ENCODE results near the gene MYL6B. TPM values are rescaled to one million over a fixed set of nuclear protein-coding genes. Genes with fewer than 3 reads are reported as not detected.
"Not testable (repeated sequence)": the region's sequence is repeated elsewhere in the genome, so short reads cannot be mapped to it uniquely, and the experiment has no call there.

MYL6B gene
- total RNA-seq, 1 experiment from 2014 or later, result 71.9 TPM

DNA sequence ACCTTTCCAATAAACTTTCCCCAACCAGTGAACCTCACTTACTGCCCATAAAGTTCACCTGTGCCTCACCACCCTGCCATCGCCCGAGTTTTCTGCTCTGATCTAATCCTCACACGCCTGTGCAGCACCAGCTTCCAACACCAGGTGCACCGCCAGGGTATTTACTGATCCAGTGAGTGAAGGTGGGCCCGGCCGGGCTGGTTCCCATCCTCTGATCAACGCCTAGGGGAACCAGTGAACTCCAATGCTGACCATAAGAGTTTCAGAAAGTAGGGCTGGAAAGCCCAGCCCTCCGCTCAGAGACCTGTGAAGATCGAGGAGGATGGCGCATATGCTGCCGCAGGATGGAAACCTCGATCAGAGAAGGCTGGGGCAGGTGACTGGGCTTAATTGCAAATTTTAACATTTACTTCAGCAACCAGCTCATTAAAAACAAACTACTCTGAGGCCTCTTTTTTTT, 685 bp upstream of the MYL6B start:
- peak overlapping the region; percentile 88 for H3K27ac ChIP-seq
- DNase-seq (ENCODE audit: low read depth in 1 of 2, low spot score in 2 of 2), result no peak
- peak overlapping the region; percentile 44 for H3K4me3 ChIP-seq
- no peaks in the 10 kb centered on the region for H3K9me3 ChIP-seq (replicated peaks)
- H3K36me3 ChIP-seq, result no peaks in the 10 kb centered on the region; the same call in 1 of the 2 replicates
- peaks cover 16% of the 10 kb centered on the region for H3K4me1 ChIP-seq (replicated peaks)
- H3K27me3 ChIP-seq (replicated peaks), result no peaks in the 10 kb centered on the region

DNA sequence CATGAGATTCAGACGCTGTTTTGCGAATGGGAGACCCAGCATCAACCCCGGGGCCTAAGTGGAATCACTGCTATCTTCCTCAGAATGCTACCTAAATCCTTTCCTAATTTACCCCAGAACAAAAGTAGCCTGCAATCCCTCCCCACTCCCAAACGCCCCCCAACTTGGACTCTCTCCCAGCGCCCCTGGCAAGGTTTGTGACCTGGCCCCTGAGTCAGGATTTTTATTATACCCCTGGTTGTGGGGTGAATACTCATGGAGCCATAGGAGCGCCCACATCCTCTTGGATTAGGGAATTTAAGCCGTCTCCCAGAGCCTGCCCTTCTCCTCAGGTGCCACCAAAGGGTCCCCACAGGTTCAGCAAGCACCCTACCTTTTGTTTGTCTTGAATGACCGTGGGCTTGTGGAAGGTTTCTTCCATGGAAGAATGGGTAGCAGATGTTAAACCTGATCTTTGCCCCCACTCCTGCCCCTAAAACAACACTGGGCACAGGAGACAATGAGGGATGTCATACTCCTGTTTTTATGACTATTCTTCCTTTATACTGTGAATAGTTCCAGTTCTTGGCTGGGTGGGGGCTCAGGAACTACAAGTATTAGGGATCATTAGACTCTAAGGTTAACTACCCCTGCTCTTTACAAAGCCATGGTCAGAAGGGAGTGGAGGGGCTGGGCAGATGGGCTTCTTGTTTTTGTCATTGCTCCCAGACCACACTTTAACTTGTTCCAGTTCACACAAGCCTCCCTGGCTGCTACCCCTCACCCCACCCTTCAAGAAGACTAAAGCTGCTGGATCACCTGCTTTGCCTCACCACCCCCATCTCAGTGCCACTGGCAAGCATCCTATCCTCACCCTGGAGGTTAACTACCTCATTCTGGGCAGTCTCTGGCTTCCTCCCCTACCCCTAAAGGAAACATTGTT, 630 bp downstream of the MYL6B start:
- H3K36me3 ChIP-seq, result peaks cover 3% of the 10 kb centered on the region; the same call in 1 of the 2 replicates
- no peak for DNase-seq (ENCODE audit: low read depth in 1 of 2, low spot score in 2 of 2)
- peaks cover 26% of the 10 kb centered on the region for H3K4me1 ChIP-seq (replicated peaks)
- peak overlapping the region; percentile 44 for H3K4me3 ChIP-seq
- H3K27me3 ChIP-seq (replicated peaks), result no peaks in the 10 kb centered on the region
- no peak overlapping the region; the same call in 1 of the 2 replicates for H3K27ac ChIP-seq
- H3K9me3 ChIP-seq (replicated peaks), result no peaks in the 10 kb centered on the region

DNA sequence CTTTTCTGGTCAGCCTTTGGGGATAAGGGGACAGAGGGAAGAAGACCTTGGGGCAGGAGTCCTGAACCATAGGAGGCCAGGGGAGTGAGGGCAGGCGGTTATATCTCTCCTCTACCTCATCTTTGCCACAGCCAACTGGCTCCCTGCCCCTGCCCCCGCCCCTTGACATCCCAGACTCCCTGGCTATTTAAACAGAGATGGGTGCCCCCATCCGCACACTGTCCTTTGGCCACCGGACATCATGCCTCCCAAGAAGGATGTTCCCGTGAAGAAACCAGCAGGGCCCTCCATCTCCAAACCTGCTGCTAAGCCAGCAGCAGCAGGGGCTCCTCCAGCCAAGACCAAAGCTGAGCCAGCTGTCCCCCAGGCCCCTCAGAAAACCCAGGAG, 1.3 kb downstream of the MYL6B start:
- no peaks in the 10 kb centered on the region for H3K27me3 ChIP-seq (replicated peaks)
- peaks cover 26% of the 10 kb centered on the region for H3K4me1 ChIP-seq (replicated peaks)
- DNase-seq (ENCODE audit: low read depth in 1 of 2, low spot score in 2 of 2), result no peak
- peaks cover 8% of the 10 kb centered on the region for H3K36me3 ChIP-seq
- no peak overlapping the region for H3K4me3 ChIP-seq
- no peak overlapping the region for H3K27ac ChIP-seq
- H3K9me3 ChIP-seq (replicated peaks), result no peaks in the 10 kb centered on the region; the same call in 1 of the 2 replicates

DNA sequence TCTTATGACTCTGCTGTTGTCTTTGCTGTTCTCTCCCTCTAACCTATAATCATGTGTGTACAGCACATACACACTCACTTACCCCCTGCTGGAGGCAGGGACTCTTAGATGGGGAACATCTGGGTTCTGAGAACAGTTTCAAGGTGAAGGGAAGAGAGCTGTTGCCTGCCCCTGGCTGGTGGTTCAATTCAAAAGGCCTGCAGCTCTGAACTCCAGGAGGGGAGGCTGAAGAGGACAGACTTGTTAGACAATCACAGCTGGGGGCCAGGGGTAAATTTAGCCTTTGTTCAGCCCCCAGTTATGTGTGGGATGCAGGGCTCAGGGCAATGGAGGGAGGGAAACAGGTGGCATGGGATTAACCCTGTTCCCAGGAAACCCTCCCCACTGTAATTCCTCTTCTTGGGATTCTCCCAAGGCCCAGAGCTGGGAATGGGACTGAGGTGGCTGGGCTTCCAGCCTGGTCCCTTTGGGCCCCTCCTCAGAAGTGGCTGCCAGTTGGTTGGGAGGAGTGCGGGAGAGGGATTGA, 1.9 kb downstream of the MYL6B start:
- Histone ChIP-seq H3K36me3 (peaks cover 14% of the 10 kb centered on the region), H3K4me3 (no peak overlapping the region), H3K9me3 (replicated peaks) (no peaks in the 10 kb centered on the region; the same call in 1 of the 2 replicates), H3K27me3 (replicated peaks) (no peaks in the 10 kb centered on the region), H3K4me1 (replicated peaks) (peaks cover 26% of the 10 kb centered on the region), H3K27ac (no peak overlapping the region)
- no peak for DNase-seq (ENCODE audit: low read depth in 1 of 2, low spot score in 2 of 2)

DNA sequence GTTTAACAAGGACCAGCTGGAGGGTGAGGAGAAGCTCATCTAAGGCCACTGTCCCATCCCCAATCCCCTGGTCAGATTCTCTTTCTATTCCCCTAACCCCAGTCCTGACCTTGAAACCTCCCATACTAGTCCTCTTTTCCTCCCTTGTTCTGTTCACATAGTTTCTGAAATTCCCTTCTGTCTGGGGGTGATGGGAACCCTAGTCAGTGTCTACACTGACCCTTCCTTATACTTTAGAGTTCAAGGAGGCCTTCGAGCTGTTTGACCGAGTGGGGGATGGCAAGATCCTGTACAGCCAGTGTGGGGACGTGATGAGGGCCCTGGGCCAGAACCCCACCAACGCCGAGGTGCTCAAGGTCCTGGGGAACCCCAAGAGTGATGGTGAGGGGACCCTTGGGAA, 2.4 kb downstream of the MYL6B start:
- DNase-seq (ENCODE audit: low read depth in 1 of 2, low spot score in 2 of 2), result no peak
- Histone ChIP-seq H3K4me1 (replicated peaks) (peaks cover 26% of the 10 kb centered on the region), H3K4me3 (no peak overlapping the region), H3K9me3 (replicated peaks) (no peaks in the 10 kb centered on the region; the same call in 1 of the 2 replicates), H3K36me3 (peaks cover 20% of the 10 kb centered on the region), H3K27me3 (replicated peaks) (no peaks in the 10 kb centered on the region), H3K27ac (no peak overlapping the region)

DNA sequence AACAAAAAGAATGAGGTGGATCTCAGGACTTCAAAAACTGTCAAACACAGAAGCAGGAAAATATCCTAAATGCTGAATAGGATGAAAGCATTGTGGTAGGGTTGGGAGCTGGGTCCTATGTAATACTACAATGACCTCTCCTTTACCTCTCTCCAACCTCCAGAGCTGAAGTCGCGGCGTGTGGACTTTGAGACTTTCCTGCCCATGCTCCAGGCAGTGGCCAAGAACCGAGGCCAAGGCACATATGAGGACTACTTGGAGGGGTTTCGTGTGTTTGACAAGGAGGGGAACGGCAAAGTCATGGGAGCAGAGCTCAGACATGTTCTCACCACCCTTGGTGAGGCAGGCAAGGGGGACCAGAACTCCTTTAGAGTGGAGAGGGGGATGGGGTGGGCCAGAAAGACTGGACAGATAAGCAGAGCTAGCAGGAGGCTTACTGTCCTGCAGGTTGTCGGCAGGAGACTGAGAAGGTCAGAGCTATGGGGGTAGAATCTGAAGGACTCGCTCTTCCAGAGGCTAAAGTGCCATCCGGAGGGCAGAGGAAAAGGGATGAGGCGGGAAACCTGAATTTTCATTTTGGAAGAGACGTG, 3.0 kb downstream of the MYL6B start:
- Histone ChIP-seq H3K27ac (no peak overlapping the region), H3K36me3 (peaks cover 25% of the 10 kb centered on the region), H3K4me3 (no peak overlapping the region), H3K9me3 (replicated peaks) (no peaks in the 10 kb centered on the region; the same call in 1 of the 2 replicates), H3K27me3 (replicated peaks) (no peaks in the 10 kb centered on the region), H3K4me1 (replicated peaks) (peaks cover 31% of the 10 kb centered on the region)
- DNase-seq (ENCODE audit: low read depth in 1 of 2, low spot score in 2 of 2), result no peak

DNA sequence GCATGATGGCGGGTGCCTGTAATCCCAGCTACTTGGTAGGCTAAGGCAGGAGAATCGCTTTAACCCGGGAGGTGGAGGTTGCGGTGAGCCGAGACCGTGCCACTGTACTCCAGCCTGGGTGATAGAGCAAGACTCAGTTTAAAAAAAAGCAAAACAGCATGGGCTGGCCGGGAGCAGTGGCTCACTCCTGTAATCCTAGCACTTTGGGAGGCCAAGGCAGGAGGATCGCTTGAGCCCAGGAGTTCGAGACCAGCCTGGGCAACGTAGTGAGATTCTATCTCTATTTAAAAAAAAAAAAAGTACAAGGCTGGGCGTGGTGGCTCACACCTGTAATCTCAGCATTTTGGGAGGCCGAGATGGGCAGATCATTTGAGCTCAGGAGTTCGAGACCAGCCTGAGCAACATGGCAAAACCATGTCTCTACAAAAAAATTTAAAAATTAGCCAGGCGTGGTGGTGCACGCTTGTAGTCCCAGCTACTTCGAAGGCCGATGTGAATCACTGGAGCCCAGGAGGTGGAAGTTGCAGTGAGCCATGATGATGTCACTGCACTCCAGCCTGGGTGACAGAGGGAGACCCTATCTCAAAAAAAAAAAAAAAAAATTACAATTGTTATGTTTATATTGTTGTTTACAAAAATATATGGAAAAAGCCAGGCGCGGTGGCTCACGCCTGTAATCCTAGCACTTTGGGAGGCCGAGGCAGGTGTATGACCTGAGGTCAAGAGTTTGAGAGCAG, 4.2 kb downstream of the MYL6B start:
- peaks cover 38% of the 10 kb centered on the region for H3K36me3 ChIP-seq
- not testable (repeated sequence) for H3K9me3 ChIP-seq (replicated peaks); DNase-seq (ENCODE audit: low read depth in 1 of 2, low spot score in 2 of 2); H3K27me3 ChIP-seq (replicated peaks); H3K4me3 ChIP-seq; H3K27ac ChIP-seq
- H3K4me1 ChIP-seq (replicated peaks), result peaks cover 41% of the 10 kb centered on the region

DNA sequence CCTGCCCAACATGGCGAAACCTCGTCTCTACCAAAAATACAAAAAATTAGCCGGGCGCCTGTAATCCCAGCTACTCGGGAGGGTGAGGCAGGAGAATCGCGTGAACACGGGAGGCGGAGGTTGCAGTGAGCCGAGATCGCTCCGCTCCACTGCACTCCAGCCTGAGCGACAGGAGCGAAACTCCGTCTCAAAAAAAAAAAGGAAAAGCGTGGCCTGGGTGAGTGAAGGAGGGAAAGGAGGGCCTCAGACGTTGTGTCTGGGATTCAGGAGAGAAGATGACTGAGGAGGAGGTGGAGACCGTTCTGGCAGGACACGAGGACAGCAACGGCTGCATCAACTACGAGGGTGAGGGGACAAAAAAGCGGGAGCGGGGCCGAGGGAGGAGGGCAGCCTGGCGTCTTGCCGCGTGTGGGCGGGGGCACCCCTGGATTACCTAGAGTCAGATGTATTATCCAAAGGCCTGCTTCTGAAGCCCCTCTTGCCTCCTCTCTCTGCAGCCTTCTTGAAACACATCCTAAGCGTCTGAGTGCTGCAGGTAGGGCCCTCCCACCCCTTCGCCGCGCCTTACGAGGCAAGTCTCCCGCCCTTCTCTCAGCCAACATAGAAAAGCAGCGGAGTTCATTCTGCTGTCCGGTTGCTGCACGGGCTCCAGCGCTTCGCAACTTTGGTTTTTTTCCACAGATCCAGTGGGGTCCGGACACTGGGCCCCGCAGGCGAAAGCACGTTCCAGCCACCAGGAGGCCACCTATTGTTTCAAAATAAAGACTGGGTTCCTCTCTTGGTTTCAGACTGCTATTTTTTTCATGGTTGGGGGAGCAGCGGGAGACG, 5.0 kb downstream of the MYL6B start:
- Histone ChIP-seq H3K27ac (peak overlapping the region; percentile 58), H3K9me3 (replicated peaks) (no peaks in the 10 kb centered on the region; the same call in 1 of the 2 replicates), H3K36me3 (peaks cover 45% of the 10 kb centered on the region), H3K4me3 (peak overlapping the region; percentile 71), H3K4me1 (replicated peaks) (peaks cover 36% of the 10 kb centered on the region), H3K27me3 (replicated peaks) (no peaks in the 10 kb centered on the region)
- DNase-seq (ENCODE audit: low read depth in 1 of 2, low spot score in 2 of 2), result peak; percentile 88 to 90

DNA sequence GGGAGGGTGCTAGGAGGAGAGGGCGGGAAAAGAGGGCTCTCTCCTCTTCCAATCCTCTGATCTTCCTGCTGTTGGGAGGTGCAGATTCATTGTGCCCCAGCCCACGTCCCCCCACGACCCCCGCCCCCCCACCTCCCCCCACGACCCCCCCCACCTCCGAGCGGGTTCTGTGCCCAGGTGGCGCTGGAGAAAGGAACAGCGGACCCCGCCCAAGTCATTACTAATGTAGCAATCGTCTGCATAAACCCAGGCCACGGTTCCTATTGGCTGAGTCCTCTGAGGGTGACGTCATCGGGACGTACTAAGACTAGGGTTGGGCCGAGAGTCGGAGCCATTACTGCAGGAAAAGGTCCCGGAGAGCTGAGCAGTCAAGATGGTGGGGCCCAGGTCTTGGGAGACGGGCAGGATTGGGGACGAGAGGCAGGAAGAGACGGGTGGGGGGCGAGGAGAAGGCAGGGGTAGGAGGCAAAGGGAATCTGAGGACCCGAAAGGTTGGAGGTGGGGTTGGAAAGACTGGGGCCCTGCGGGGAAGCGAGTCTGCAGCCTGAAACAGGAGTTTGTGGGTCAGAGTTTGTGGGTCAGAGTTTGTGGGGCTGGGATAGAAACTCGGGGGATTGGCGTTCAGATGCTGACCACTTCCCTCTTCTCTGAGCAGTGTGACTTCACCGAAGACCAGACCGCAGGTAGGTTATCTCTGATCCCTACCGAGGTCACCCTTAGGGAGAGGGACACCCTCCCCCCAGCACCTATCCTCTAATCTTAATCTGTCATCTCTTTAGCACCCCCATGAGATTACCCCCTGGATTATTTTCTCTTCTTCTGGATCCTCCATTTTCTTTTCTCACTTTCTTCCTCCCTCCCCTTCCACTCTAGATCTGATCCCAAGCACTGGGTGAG, 5.9 kb downstream of the MYL6B start, which contains the start of gene MYL6:
MYL6 (plus strand) TSS at position 331 of the 897 bp plus-strand sequence; CDS start at position 374, 43 bp downstream.
- Histone ChIP-seq H3K36me3 (peaks cover 53% of the 10 kb centered on the region), H3K9me3 (replicated peaks) (no peaks in the 10 kb centered on the region; the same call in 1 of the 2 replicates), H3K4me3 (peak within 1 kb of the TSS; percentile 71), H3K4me1 (replicated peaks) (peaks cover 30% of the 10 kb centered on the region), H3K27me3 (replicated peaks) (no peaks in the 10 kb centered on the region), H3K27ac (peak within 1 kb of the TSS; percentile 84)
- DNase-seq (ENCODE audit: low read depth in 1 of 2, low spot score in 2 of 2), result peak; percentile 86 to 98

DNA sequence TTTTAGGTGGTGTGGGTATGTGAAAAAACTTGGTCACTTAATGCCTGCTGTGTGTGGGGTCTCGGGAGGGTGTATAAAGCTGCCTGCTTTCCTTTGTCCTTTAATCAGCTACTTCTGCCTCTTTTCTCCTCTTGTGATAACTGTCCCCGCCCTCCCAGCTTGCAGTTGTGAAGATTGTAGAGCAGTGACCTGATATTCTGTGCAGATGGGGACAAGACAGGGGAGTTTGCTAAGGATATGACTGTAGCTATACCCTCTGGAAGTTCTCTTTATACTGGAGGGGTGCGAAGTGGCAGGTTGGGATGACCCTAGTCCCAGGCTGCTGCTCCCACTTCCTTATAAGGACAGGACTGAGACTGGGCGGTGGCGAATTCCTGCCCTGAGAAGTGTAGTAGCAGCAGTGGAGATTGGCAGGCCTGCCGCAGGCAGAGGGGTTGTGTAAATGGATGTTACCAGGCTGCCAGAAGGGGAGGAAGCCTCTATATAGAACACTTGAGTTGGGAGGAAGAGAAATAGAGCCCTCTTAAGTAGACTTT, 6.6 kb downstream of the MYL6B start:
- Histone ChIP-seq H3K36me3 (peaks cover 60% of the 10 kb centered on the region), H3K4me1 (replicated peaks) (peaks cover 28% of the 10 kb centered on the region), H3K9me3 (replicated peaks) (no peaks in the 10 kb centered on the region; the same call in 1 of the 2 replicates), H3K4me3 (peak overlapping the region; percentile 71), H3K27me3 (replicated peaks) (no peaks in the 10 kb centered on the region), H3K27ac (peak overlapping the region; percentile 84)
- peak; percentile 50 to 73 for DNase-seq (ENCODE audit: low read depth in 1 of 2, low spot score in 2 of 2)

DNA sequence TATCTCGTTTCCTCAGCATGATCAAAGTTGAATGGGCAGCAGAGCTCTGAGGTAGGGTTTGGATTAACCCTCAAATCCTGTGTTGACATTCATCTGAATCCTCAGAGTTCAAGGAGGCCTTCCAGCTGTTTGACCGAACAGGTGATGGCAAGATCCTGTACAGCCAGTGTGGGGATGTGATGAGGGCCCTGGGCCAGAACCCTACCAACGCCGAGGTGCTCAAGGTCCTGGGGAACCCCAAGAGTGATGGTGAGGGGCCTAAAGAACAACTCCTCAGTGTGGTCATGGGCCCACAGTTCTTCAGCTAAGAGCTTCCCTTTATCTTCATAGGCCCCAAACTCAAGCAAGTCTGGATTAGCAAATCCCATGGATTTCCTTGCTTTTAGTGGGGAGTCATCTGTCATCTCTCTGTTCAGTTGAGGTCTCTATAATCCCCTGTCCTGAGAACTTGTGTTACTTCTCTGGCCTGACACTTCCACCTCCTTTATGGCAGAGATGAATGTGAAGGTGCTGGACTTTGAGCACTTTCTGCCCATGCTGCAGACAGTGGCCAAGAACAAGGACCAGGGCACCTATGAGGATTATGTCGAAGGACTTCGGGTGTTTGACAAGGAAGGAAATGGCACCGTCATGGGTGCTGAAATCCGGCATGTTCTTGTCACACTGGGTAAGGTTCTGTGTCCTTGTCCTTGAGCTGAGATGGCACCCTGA, 7.2 kb downstream of the MYL6B start:
- Histone ChIP-seq H3K27me3 (replicated peaks) (no peaks in the 10 kb centered on the region), H3K36me3 (peaks cover 67% of the 10 kb centered on the region), H3K9me3 (replicated peaks) (no peaks in the 10 kb centered on the region; the same call in 1 of the 2 replicates), H3K4me1 (replicated peaks) (peaks cover 28% of the 10 kb centered on the region), H3K4me3 (peak overlapping the region; percentile 71), H3K27ac (peak overlapping the region; percentile 84)
- DNase-seq (ENCODE audit: low read depth in 1 of 2, low spot score in 2 of 2), result no peak
